GM12891 (cell line): Measurements from ENCODE around the gene BMI1.

Experiments
- POLR2A ChIP-seq: IDR thresholded peaks from 2 replicates; pipeline ENCODE4 v1.6.1; 2011; ENCODE audit warnings: low read depth, low read length, control low read depth
- POLR2AphosphoS5 ChIP-seq: IDR thresholded peaks from 2 replicates; pipeline ENCODE4 v1.6.1; 2011; ENCODE audit warnings: low read depth, low read length, control low read depth
- POU2F2 ChIP-seq: IDR thresholded peaks from 2 replicates; pipeline ENCODE4 v1.6.1; 2011; ENCODE audit warnings: low read depth, mild to moderate bottlenecking, control low read depth, low read length, moderate library complexity
- SPI1 ChIP-seq: IDR thresholded peaks from 2 replicates; pipeline ENCODE4 v1.6.1; 2011; ENCODE audit warnings: low read depth, low read length, control low read depth

DNA sequence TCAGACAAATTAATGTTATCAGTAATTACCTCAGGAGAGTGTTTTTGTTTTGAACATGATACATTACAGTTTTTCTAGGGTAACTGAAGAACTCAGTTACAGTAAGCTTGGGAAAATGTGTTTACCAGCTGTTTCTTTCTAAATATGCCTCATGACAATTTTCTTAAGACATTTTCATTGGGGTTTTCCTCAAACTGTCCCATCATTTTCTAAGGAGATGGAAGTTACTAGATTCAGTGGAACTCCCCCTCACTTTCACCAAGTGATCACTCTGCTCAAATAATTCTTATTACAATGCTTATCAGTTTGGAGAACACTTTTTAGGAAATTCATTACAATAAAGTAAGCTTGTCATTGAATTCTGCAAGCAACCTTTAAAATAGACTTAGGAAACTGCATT, 18.0 kb downstream of the BMI1 start:
- TF ChIP-seq POLR2A (no peak), POLR2AphosphoS5 (no peak), SPI1 (no peak), POU2F2 (no peak)
